Ishikawa (cell line): Measurements from ENCODE around the gene IFI30.

Experiments used
- CEBPB ChIP-seq: IDR thresholded peaks from 2 replicates; pipeline ENCODE4 v1.6.1; 2012
- CREB1 ChIP-seq: IDR thresholded peaks from 2 replicates; pipeline ENCODE4 v1.6.1; 2012; ENCODE audit warnings: low read depth
- EGR1 ChIP-seq: IDR thresholded peaks from 2 replicates; pipeline ENCODE4 v1.6.1; 2012
- EP300 ChIP-seq: IDR thresholded peaks from 2 replicates; pipeline ENCODE4 v1.6.1; 2012; ENCODE audit warnings: borderline replicate concordance
- FOXM1 ChIP-seq: IDR thresholded peaks from 2 replicates; pipeline ENCODE4 v1.6.1; 2012; ENCODE audit warnings: low read depth, borderline replicate concordance
- MAX ChIP-seq: IDR thresholded peaks from 2 replicates; pipeline ENCODE4 v1.6.1; 2012
- NFIC ChIP-seq: IDR thresholded peaks from 2 replicates; pipeline ENCODE4 v1.6.1; 2012
- RAD21 ChIP-seq: IDR thresholded peaks from 2 replicates; pipeline ENCODE4 v1.6.1; 2012; ENCODE audit warnings: low read depth
- REST ChIP-seq: IDR thresholded peaks from 2 replicates; pipeline ENCODE4 v1.6.1; 2012; ENCODE audit warnings: low read depth, mild to moderate bottlenecking
- TAF1 ChIP-seq: IDR thresholded peaks from 2 replicates; pipeline ENCODE4 v1.6.1; 2012; ENCODE audit warnings: low read depth, mild to moderate bottlenecking
- TCF12 ChIP-seq: IDR thresholded peaks from 2 replicates; pipeline ENCODE4 v1.6.1; 2012; ENCODE audit warnings: low read depth
- TEAD4 ChIP-seq: IDR thresholded peaks from 2 replicates; pipeline ENCODE4 v1.6.1; 2012
- YY1 ChIP-seq: IDR thresholded peaks from 2 replicates; pipeline ENCODE4 v1.6.1; 2012; ENCODE audit warnings: low read depth
- ZBTB7A ChIP-seq: IDR thresholded peaks from 2 replicates; pipeline ENCODE4 v1.6.1; 2012; ENCODE audit warnings: low read depth
- TF ChIP-seq, protein P1 (sequence below): IDR thresholded peaks from 2 replicates; pipeline ENCODE4 v1.6.1; 2012

IFI30 gene

DNA sequence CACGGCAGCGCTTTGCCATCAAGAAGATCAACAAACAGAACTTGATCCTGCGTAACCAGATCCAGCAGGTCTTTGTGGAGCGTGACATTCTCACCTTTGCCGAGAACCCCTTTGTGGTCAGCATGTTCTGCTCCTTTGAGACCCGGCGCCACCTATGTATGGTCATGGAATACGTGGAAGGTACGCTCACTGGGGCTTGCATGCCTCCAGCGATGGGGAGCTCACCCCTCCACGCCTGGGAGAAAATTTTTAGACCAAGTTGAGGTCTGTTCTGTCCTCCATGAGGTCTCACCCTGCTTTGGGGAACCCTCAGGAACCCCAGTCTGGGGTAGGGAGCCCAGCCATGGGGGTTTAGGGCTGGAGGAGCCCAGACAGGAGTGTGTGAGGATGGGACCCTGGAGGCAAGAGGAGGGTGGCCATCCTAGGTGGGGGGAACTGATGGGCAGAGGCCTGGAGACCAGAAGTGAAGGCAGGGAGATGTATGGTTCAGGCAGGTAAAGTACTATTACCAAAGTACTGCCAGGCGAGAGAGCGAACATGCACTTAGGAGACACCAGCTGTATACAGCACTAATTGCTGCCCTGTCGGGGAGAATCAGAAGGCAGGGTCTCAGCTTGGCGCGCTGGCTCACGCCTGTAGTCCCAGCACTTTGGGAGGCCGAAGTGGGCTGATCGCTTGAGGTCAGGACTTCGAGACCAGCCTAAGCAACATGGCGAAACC is 42.9 kb upstream of the IFI30 start:
- TF ChIP-seq TAF1 (no peak), FOXM1 (no peak), YY1 (no peak), EGR1 (no peak), TCF12 (no peak), CEBPB (no peak), NFIC (no peak)

- no peak for TF ChIP-seq EGR1
- TF ChIP-seq, protein P1, sequence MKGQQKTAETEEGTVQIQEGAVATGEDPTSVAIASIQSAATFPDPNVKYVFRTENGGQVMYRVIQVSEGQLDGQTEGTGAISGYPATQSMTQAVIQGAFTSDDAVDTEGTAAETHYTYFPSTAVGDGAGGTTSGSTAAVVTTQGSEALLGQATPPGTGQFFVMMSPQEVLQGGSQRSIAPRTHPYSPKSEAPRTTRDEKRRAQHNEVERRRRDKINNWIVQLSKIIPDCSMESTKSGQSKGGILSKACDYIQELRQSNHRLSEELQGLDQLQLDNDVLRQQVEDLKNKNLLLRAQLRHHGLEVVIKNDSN, result no peak
- TF ChIP-seq TAF1, result no peak
- no peak for TF ChIP-seq FOXM1
- no peak for TF ChIP-seq RAD21
- TF ChIP-seq ZBTB7A, result no peak
- TF ChIP-seq YY1, result no peak
- no peak for TF ChIP-seq CEBPB
- no peak for TF ChIP-seq EP300
- no peak for TF ChIP-seq TEAD4
- no peak for TF ChIP-seq REST
- no peak for TF ChIP-seq TCF12
- no peak for TF ChIP-seq NFIC
- no peak for TF ChIP-seq MAX
- TF ChIP-seq CREB1, result no peak
Observed at GRCh38 chr19:18131841-18132596, 41.6 kb upstream of the IFI30 start.

GRCh38 chr19:18135712-18136584 is 37.7 kb upstream of the IFI30 start:
- TF ChIP-seq, protein P1, result no peak
- TF ChIP-seq EGR1, result no peak

DNA sequence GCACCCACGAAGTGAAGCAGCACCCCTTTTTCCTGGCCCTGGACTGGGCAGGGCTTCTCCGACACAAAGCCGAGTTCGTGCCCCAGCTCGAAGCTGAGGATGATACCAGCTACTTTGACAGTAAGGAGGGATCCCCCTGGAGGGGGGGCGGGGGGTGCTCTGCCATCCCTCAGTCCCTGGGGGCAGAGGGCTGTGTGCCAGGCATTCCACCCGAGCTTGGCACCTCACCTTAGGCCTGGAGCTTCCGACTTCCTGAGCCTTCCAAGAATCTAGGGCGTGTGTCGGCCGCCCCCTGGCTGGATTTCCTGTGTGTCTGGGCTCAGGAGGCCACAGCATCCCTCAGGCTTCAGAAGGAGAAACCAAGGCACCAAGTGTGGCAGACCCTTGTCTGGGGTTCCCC is 36.4 kb upstream of the IFI30 start:
- TF ChIP-seq TAF1, result no peak
- TF ChIP-seq ZBTB7A, result no peak
- no peak for TF ChIP-seq CREB1
- TF ChIP-seq RAD21, result no peak
- TF ChIP-seq CEBPB, result no peak

- TF ChIP-seq CREB1 (no peak), TAF1 (no peak), RAD21 (no peak), TCF12 (no peak), ZBTB7A (no peak), MAX (no peak), EP300 (no peak), CEBPB (no peak)
Observed at GRCh38 chr19:18137657-18138339, 35.8 kb upstream of the IFI30 start.

DNA sequence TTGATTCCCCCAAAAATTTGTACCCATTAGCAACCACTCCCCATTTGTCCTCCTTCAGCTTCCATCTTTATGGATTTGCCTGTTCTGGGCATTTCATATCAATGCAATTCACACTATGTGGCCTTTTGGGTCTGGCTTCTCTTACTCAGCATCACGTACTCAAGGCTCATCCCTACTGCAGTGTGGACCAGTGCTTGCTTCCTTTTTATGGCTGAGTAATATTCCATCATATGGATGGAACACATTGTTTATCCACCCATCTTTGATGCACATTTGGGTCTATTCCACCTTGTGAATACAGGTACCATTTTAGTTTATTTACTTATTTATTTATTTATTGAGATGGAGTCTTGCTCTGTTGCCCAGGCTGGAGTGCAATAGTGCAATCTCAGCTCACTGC is 33.1 kb upstream of the IFI30 start:
- no peak for TF ChIP-seq CREB1
- no peak for TF ChIP-seq REST
- no peak for TF ChIP-seq TCF12
- TF ChIP-seq EGR1, result no peak
- no peak for TF ChIP-seq EP300
- TF ChIP-seq CEBPB, result no peak
- TF ChIP-seq NFIC, result no peak
- TF ChIP-seq YY1, result no peak
- no peak for TF ChIP-seq TAF1
- TF ChIP-seq MAX, result no peak
- no peak for TF ChIP-seq TEAD4
- no peak for TF ChIP-seq RAD21
- no peak for TF ChIP-seq FOXM1
- TF ChIP-seq ZBTB7A, result no peak
- TF ChIP-seq, protein P1, result no peak
